Thyroid gland (tissue), 4 donors: ENCODE results near the gene ARSA.

Source experiments
- POLR2A ChIP-seq, 2 donors: fragments of 450-650 bp; IDR thresholded peaks; one replicate each; pipeline ENCODE4 v1.6.1; 2017; ENCODE audit warnings: antibody characterized with exemption in 2 of 2, mild to moderate bottlenecking in 2 of 2, moderate library complexity in 1 of 2
- TF ChIP-seq, protein P1 (sequence below), 6 experiments: fragments of 200-600 bp in 3 of 6; fragments of 450-650 bp in 3 of 6; sonication (generic) in 3 of 6; IDR thresholded peaks; one replicate each; pipeline ENCODE4 v1.5.1; 2016 to 2019; ENCODE audit warnings: antibody characterized with exemption in 6 of 6, mild to moderate bottlenecking in 2 of 6, inconsistent platforms in 1 of 6, moderate library complexity in 1 of 6

DNA sequence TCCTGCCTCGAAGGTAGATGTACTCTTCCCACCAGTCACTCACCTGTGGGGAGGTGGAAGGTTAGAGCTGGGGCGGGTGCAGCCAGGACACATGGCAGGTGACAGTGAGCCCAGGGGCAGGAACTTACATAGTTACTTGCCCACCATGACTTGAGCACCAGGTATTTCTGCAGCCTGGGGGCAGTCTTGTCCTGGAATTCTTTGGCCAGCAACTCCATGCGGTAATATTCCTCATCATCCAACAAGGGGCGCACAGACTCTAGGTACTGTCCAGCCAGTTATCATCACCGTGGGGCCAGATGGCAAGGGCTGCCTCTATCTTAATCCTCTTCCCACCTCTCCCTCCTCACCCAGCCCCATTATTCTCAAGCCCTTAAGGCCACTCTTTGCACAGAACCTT lies 51.9 kb downstream of the ARSA start:
- TF ChIP-seq, protein P1, sequence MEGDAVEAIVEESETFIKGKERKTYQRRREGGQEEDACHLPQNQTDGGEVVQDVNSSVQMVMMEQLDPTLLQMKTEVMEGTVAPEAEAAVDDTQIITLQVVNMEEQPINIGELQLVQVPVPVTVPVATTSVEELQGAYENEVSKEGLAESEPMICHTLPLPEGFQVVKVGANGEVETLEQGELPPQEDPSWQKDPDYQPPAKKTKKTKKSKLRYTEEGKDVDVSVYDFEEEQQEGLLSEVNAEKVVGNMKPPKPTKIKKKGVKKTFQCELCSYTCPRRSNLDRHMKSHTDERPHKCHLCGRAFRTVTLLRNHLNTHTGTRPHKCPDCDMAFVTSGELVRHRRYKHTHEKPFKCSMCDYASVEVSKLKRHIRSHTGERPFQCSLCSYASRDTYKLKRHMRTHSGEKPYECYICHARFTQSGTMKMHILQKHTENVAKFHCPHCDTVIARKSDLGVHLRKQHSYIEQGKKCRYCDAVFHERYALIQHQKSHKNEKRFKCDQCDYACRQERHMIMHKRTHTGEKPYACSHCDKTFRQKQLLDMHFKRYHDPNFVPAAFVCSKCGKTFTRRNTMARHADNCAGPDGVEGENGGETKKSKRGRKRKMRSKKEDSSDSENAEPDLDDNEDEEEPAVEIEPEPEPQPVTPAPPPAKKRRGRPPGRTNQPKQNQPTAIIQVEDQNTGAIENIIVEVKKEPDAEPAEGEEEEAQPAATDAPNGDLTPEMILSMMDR (IDR thresholded peaks at IDR 0.05) = no peak
- no peak for TF ChIP-seq POLR2A (IDR thresholded peaks at IDR 0.05)
